HEK293 (cell line): ENCODE results near the gene VOPP1.

ENCODE experiments used
- CTCF ChIA-PET: fragments of 350-600 bp; formaldehyde crosslinking; extraction: SDS; loops from one replicate; lab custom pipeline; 2021; ENCODE audit warnings: antibody characterized with exemption; lab: Yijun Ruan, JAX
- POLR2A ChIA-PET: fragments of 300-600 bp; formaldehyde crosslinking; extraction: SDS; loops from one replicate; lab custom pipeline; 2020; ENCODE audit warnings: antibody characterized with exemption, inconsistent platforms; lab: Yijun Ruan, JAX
- H3K27ac ChIP-seq: fragments of 200-500 bp; sonication (Bioruptor generic); 2 replicates; pipeline ENCODE4 v1.5.1; 2014; ENCODE audit warnings: low read depth, low read length, control low read depth, inconsistent platforms; ENCODE audit errors: extremely low read depth
- H3K36me3 ChIP-seq, 2 experiments: fragments of 200-500 bp in 1 of 2; sonication (Bioruptor generic) in 1 of 2; 1 replicate in 1 of 2; 2 replicates in 1 of 2; pipeline ENCODE4 v1.5.1; 2014 to 2017; ENCODE audit warnings: inconsistent platforms in 2 of 2, low read length in 2 of 2; ENCODE audit not compliant: control insufficient read depth in 2 of 2, insufficient read depth in 1 of 2
- H3K4me1 ChIP-seq: fragments of 200-500 bp; sonication (Bioruptor generic); 2 replicates; pipeline ENCODE4 v1.5.1; 2014; ENCODE audit warnings: mild to moderate bottlenecking, low read length, inconsistent platforms; ENCODE audit not compliant: control insufficient read depth, insufficient read depth
- H3K4me3 ChIP-seq: 2 replicates; pipeline ENCODE4 v1.5.1; 2011; ENCODE audit warnings: low read depth, mild to moderate bottlenecking, control low read depth, low read length, moderate library complexity
- H3K9me3 ChIP-seq: fragments of 200-500 bp; sonication (Bioruptor generic); 2 replicates; pipeline ENCODE4 v1.5.1; 2014; ENCODE audit warnings: low read depth, low read length, inconsistent platforms; ENCODE audit not compliant: control insufficient read depth, insufficient read depth
- GLIS1 ChIP-seq: fragments of 450-650 bp; formaldehyde crosslinking; IDR thresholded peaks from 2 replicates; pipeline ENCODE4 v1.5.1; 2016; ENCODE audit warnings: missing biosample characterization, missing genetic modification characterization
- KLF7 ChIP-seq: fragments of 450-650 bp; formaldehyde crosslinking; IDR thresholded peaks from 2 replicates; pipeline ENCODE4 v1.5.1; 2016; ENCODE audit warnings: missing biosample characterization, missing genetic modification characterization, borderline replicate concordance
- MZF1 ChIP-seq: fragments of 450-650 bp; formaldehyde crosslinking; IDR thresholded peaks from 2 replicates; pipeline ENCODE4 v1.5.1; 2017; ENCODE audit warnings: missing biosample characterization, missing genetic modification characterization, borderline replicate concordance
- RBAK ChIP-seq: fragments of 450-650 bp; formaldehyde crosslinking; IDR thresholded peaks from 2 replicates; pipeline ENCODE4 v1.5.1; 2016; ENCODE audit warnings: missing biosample characterization, missing genetic modification characterization
- SP3 ChIP-seq: fragments of 450-650 bp; formaldehyde crosslinking; IDR thresholded peaks from 2 replicates; pipeline ENCODE4 v1.5.1; 2016; ENCODE audit warnings: missing biosample characterization, missing genetic modification characterization
- SP7 ChIP-seq: fragments of 450-650 bp; formaldehyde crosslinking; IDR thresholded peaks from 2 replicates; pipeline ENCODE4 v1.5.1; 2016; ENCODE audit warnings: missing biosample characterization, missing genetic modification characterization
- YY1 ChIP-seq: fragments of 450-650 bp; formaldehyde crosslinking; IDR thresholded peaks from 2 replicates; pipeline ENCODE4 v1.5.1; 2018; ENCODE audit warnings: missing biosample characterization, missing genetic modification characterization
- ZBTB17 ChIP-seq: fragments of 450-650 bp; formaldehyde crosslinking; IDR thresholded peaks from 2 replicates; pipeline ENCODE4 v1.5.1; 2016; ENCODE audit warnings: missing biosample characterization, missing genetic modification characterization
- ZBTB20 ChIP-seq: fragments of 450-650 bp; formaldehyde crosslinking; IDR thresholded peaks from 2 replicates; pipeline ENCODE4 v1.5.1; 2016; ENCODE audit warnings: missing biosample characterization, missing genetic modification characterization
- ZFHX2 ChIP-seq: fragments of 450-650 bp; formaldehyde crosslinking; conservative IDR thresholded peaks from 2 replicates; pipeline ENCODE4 v1.5.1; 2016; ENCODE audit warnings: missing biosample characterization, missing genetic modification characterization
- ZFP69B ChIP-seq: fragments of 450-650 bp; formaldehyde crosslinking; IDR thresholded peaks from 2 replicates; pipeline ENCODE4 v1.5.1; 2016; ENCODE audit warnings: missing biosample characterization, missing genetic modification characterization
- ZIC2 ChIP-seq: fragments of 450-650 bp; formaldehyde crosslinking; IDR thresholded peaks from 2 replicates; pipeline ENCODE4 v1.5.1; 2016; ENCODE audit warnings: missing biosample characterization, missing genetic modification characterization
- ZNF133 ChIP-seq: fragments of 450-650 bp; formaldehyde crosslinking; IDR thresholded peaks from 2 replicates; pipeline ENCODE4 v1.5.1; 2016; ENCODE audit warnings: missing biosample characterization, missing genetic modification characterization
- ZNF138 ChIP-seq: fragments of 450-650 bp; formaldehyde crosslinking; IDR thresholded peaks from 2 replicates; pipeline ENCODE4 v1.5.1; 2016; ENCODE audit warnings: missing biosample characterization, missing genetic modification characterization, borderline replicate concordance
- ZNF157 ChIP-seq: fragments of 450-650 bp; formaldehyde crosslinking; IDR thresholded peaks from 2 replicates; pipeline ENCODE4 v1.5.1; 2016; ENCODE audit warnings: missing biosample characterization, missing genetic modification characterization
- ZNF174 ChIP-seq: fragments of 450-650 bp; formaldehyde crosslinking; IDR thresholded peaks from 2 replicates; pipeline ENCODE4 v1.5.0; 2017; ENCODE audit warnings: missing biosample characterization, mild to moderate bottlenecking, missing genetic modification characterization
- ZNF175 ChIP-seq: fragments of 450-650 bp; formaldehyde crosslinking; IDR thresholded peaks from 2 replicates; pipeline ENCODE4 v1.5.1; 2016; ENCODE audit warnings: missing biosample characterization, missing genetic modification characterization
- ZNF223 ChIP-seq: fragments of 450-650 bp; formaldehyde crosslinking; IDR thresholded peaks from 2 replicates; pipeline ENCODE4 v1.5.1; 2016; ENCODE audit warnings: missing biosample characterization, missing genetic modification characterization
- ZNF23 ChIP-seq: fragments of 450-650 bp; formaldehyde crosslinking; IDR thresholded peaks from 2 replicates; pipeline ENCODE4 v1.5.1; 2016; ENCODE audit warnings: missing biosample characterization, missing genetic modification characterization, borderline replicate concordance
- ZNF266 ChIP-seq: fragments of 450-650 bp; formaldehyde crosslinking; IDR thresholded peaks from 2 replicates; pipeline ENCODE4 v1.5.1; 2016; ENCODE audit warnings: missing biosample characterization, missing genetic modification characterization, low read depth
- ZNF473 ChIP-seq: fragments of 450-650 bp; formaldehyde crosslinking; IDR thresholded peaks from 2 replicates; pipeline ENCODE4 v1.5.1; 2017; ENCODE audit warnings: missing biosample characterization, missing genetic modification characterization
- ZNF600 ChIP-seq: fragments of 450-650 bp; formaldehyde crosslinking; IDR thresholded peaks from 2 replicates; pipeline ENCODE4 v1.5.1; 2016; ENCODE audit warnings: missing biosample characterization, missing genetic modification characterization
- ZNF629 ChIP-seq: fragments of 450-650 bp; formaldehyde crosslinking; IDR thresholded peaks from 2 replicates; pipeline ENCODE4 v1.5.1; 2017; ENCODE audit warnings: missing biosample characterization, missing genetic modification characterization
- ZNF654 ChIP-seq: fragments of 450-650 bp; formaldehyde crosslinking; IDR thresholded peaks from 2 replicates; pipeline ENCODE4 v1.5.1; 2016; ENCODE audit warnings: low read depth, missing biosample characterization, missing genetic modification characterization
- ZNF660 ChIP-seq: fragments of 450-650 bp; IDR thresholded peaks from 2 replicates; pipeline ENCODE4 v1.5.1; 2018; ENCODE audit warnings: missing biosample characterization, mild to moderate bottlenecking, missing genetic modification characterization
- ZNF768 ChIP-seq: fragments of 450-650 bp; formaldehyde crosslinking; IDR thresholded peaks from 2 replicates; pipeline ENCODE4 v1.5.1; 2018; ENCODE audit warnings: missing biosample characterization, mild to moderate bottlenecking, missing genetic modification characterization
- ZNF785 ChIP-seq: fragments of 450-650 bp; formaldehyde crosslinking; IDR thresholded peaks from 2 replicates; pipeline ENCODE4 v1.5.1; 2016; ENCODE audit warnings: missing biosample characterization, missing genetic modification characterization
- ZNF843 ChIP-seq: fragments of 450-650 bp; formaldehyde crosslinking; IDR thresholded peaks from 2 replicates; pipeline ENCODE4 v1.5.1; 2016; ENCODE audit warnings: missing biosample characterization, missing genetic modification characterization
- ZSCAN30 ChIP-seq: fragments of 450-650 bp; IDR thresholded peaks from 2 replicates; pipeline ENCODE4 v1.5.1; 2018; ENCODE audit warnings: missing biosample characterization, mild to moderate bottlenecking, missing genetic modification characterization, moderate library complexity
- TF ChIP-seq, protein P1 (sequence below): fragments of 450-650 bp; formaldehyde crosslinking; IDR thresholded peaks from 2 replicates; pipeline ENCODE4 v1.5.1; 2016; ENCODE audit warnings: missing biosample characterization, missing genetic modification characterization
- TF ChIP-seq, protein P2 (sequence below): fragments of 450-650 bp; formaldehyde crosslinking; IDR thresholded peaks from 2 replicates; pipeline ENCODE4 v1.5.1; 2016; ENCODE audit warnings: missing biosample characterization, missing genetic modification characterization
- TF ChIP-seq, protein P3 (sequence below): fragments of 450-650 bp; formaldehyde crosslinking; conservative IDR thresholded peaks from 2 replicates; pipeline ENCODE4 v1.5.1; 2016; ENCODE audit warnings: low read depth, missing biosample characterization, missing genetic modification characterization

The VOPP1 gene

DNA sequence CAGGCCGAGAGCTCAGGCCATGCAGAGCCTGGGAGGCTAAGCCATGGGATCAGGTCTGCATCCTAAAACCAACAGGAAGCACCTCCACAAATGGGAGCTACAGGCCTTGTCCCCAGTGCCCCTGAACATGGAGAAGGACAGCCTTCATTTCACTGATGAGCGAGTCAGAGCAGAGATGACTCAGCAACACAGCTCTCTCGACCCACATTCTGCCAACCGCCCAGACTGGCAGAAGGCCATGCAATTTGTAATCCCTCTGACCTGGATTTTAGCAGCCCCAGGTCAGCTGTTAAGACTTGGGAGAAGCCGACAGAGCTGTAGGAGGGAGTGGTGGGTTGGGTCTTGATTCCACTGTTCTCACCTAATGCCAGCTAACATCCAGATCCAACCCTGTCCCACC is 25.5 kb downstream of the VOPP1 start (continued):
- TF ChIP-seq YY1 (tag by site-specific recombination), result no peak
- TF ChIP-seq ZNF266 (tag by site-specific recombination), result no peak
- TF ChIP-seq MZF1 (tag by site-specific recombination), result no peak
- no peak for TF ChIP-seq KLF7 (tag by site-specific recombination)
- TF ChIP-seq, protein P1, sequence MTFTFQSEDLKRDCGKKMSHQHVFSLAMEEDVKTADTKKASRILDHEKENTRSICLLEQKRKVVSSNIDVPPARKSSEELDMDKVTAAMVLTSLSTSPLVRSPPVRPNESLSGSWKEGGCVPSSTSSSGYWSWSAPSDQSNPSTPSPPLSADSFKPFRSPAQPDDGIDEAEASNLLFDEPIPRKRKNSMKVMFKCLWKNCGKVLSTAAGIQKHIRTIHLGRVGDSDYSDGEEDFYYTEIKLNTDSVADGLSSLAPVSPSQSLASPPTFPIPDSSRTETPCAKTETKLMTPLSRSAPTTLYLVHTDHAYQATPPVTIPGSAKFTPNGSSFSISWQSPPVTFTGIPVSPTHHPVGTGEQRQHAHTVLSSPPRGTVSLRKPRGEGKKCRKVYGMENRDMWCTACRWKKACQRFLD (tag by site-specific recombination), result no peak
- no peak for TF ChIP-seq ZNF133
- TF ChIP-seq ZNF843 (tag by site-specific recombination), result no peak
- TF ChIP-seq ZNF175 (tag by site-specific recombination), result no peak
- TF ChIP-seq ZBTB17 (tag by site-specific recombination), result peak; percentile 37; the same call in 1 of the 2 replicates
- TF ChIP-seq ZFHX2, result peak; percentile 40; the same call in 1 of the 2 replicates
- TF ChIP-seq GLIS1 (tag by site-specific recombination), result no peak
- peak; percentile 56; the same call in 1 of the 2 replicates for TF ChIP-seq ZNF600 (tag by site-specific recombination)
- no peak for TF ChIP-seq ZNF768 (tag by site-specific recombination)
- 0 out of 2 replicates have a peak, but pooled peaks have one; percentile 47 for TF ChIP-seq ZNF660 (tag by site-specific recombination)
- TF ChIP-seq ZNF785, result no peak
- TF ChIP-seq ZNF174, result no peak
- TF ChIP-seq ZNF473 (tag by site-specific recombination), result no peak
- no peak for TF ChIP-seq ZNF138
- TF ChIP-seq ZNF23, result no peak
- peak; percentile 67 for TF ChIP-seq ZBTB20
- TF ChIP-seq ZNF629 (tag by site-specific recombination), result 0 out of 2 replicates have a peak, but pooled peaks have one; percentile 18
- TF ChIP-seq RBAK (tag by site-specific recombination), result no peak
- TF ChIP-seq SP7, result peak; percentile 45; the same call in 1 of the 2 replicates

DNA sequence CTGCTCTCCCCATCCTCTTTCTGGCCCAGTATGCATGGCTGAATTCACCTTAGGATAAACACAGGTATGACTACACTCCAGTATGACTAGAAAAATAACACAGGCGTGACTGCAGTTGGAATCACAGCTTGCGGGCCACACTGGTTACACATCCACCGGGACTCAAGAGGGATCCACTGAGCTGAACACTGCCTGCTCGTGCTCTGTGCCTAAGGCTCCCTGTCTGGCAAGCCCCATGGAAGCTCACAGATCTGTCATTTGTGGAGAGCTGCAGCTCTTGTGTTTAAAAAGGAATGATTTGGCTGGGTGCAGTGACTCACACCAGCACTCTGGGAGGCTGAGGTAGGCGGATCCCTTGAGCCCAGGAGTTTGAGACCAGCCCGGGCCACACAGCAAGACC is 26.8 kb downstream of the VOPP1 start:
- Histone ChIP-seq H3K4me3 (no peak overlapping the region), H3K36me3 (no peaks in the 10 kb centered on the region), H3K27ac (no peak overlapping the region), H3K4me1 (no peaks in the 10 kb centered on the region), H3K9me3 (no peaks in the 10 kb centered on the region)
- ChIA-PET POLR2A (no interaction called here), CTCF (interaction anchor here (1.2 kb wide), 1 partner anchor 10 kb away, joined by 3 read pairs; no protein-coding TSS in a partner anchor)
- TF ChIP-seq ZIC2 (tag by site-specific recombination), result 0 out of 2 replicates have a peak, but pooled peaks have one; percentile 13
- no peak for TF ChIP-seq ZNF174
- TF ChIP-seq ZNF157 (tag by site-specific recombination), result no peak
- no peak for TF ChIP-seq ZSCAN30 (tag by site-specific recombination)

DNA sequence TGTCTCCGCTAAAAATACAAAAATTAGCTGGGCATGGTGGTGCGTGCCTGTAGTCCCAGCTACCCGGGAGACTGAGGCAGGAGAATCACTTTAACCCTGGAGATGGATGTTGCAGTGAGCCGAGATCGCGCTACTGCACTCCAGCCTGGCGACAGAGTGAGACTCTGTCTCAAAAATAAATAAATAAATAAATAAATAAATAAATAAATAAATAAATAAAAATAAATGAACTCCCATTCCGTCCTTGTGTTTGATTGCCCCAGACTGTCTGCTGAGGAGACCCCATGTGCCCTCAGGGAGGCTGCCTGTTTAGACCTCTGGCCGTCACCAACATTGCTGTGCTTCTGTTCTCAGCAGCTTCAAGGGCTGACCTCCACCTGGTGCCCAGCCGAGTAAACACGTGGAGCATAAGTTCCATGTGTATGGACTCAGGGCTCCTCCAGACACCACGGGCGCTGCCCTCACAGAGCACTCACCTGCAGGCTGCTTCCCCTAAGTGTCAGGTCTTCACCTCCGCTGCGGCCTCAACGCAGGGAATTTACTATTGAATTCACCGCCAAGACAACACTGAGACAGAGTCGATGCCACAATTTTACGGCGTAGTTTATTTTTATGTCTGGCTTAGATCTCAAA is 32.0 kb downstream of the VOPP1 start:
- no peak overlapping the region for H3K4me3 ChIP-seq
- no peaks in the 10 kb centered on the region for H3K9me3 ChIP-seq
- ChIA-PET POLR2A (no interaction called here), CTCF (interaction anchor here (0.7 kb wide), 1 partner anchor 352 kb away, joined by 3 read pairs; no protein-coding TSS in a partner anchor)
- H3K36me3 ChIP-seq, result no peaks in the 10 kb centered on the region
- H3K27ac ChIP-seq, result no peak overlapping the region
- no peaks in the 10 kb centered on the region for H3K4me1 ChIP-seq
- TF ChIP-seq, protein P2, sequence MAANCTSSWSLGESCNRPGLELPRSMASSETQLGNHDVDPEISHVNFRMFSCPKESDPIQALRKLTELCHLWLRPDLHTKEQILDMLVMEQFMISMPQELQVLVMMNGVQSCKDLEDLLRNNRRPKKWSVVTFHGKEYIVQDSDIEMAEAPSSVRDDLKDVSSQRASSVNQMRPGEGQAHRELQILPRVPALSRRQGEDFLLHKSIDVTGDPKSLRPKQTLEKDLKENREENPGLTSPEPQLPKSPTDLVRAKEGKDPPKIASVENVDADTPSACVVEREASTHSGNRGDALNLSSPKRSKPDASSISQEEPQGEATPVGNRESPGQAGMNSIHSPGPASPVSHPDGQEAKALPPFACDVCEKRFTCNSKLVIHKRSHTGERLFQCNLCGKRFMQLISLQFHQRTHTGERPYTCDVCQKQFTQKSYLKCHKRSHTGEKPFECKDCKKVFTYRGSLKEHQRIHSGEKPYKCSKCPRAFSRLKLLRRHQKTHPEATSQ, result no peak
- no peak for TF ChIP-seq SP3 (tag by site-specific recombination)
- TF ChIP-seq ZNF654, result peak; percentile 15; the same call in 1 of the 2 replicates
- TF ChIP-seq ZFP69B (tag by site-specific recombination), result no peak
- no peak for TF ChIP-seq ZNF23
- TF ChIP-seq, protein P3, sequence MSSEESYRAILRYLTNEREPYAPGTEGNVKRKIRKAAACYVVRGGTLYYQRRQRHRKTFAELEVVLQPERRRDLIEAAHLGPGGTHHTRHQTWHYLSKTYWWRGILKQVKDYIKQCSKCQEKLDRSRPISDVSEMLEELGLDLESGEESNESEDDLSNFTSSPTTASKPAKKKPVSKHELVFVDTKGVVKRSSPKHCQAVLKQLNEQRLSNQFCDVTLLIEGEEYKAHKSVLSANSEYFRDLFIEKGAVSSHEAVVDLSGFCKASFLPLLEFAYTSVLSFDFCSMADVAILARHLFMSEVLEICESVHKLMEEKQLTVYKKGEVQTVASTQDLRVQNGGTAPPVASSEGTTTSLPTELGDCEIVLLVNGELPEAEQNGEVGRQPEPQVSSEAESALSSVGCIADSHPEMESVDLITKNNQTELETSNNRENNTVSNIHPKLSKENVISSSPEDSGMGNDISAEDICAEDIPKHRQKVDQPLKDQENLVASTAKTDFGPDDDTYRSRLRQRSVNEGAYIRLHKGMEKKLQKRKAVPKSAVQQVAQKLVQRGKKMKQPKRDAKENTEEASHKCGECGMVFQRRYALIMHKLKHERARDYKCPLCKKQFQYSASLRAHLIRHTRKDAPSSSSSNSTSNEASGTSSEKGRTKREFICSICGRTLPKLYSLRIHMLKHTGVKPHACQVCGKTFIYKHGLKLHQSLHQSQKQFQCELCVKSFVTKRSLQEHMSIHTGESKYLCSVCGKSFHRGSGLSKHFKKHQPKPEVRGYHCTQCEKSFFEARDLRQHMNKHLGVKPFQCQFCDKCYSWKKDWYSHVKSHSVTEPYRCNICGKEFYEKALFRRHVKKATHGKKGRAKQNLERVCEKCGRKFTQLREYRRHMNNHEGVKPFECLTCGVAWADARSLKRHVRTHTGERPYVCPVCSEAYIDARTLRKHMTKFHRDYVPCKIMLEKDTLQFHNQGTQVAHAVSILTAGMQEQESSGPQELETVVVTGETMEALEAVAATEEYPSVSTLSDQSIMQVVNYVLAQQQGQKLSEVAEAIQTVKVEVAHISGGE (tag by site-specific recombination), result peak; percentile 54
- no peak for TF ChIP-seq ZNF223 (tag by site-specific recombination)
- TF ChIP-seq ZNF785, result no peak
